ENCODE measurements around the gene ZNF432.

Gene ZNF432

GRCh38 chr19:52010674-52011073, 38.0 kb downstream of the ZNF432 start:
- no peak overlapping the region for H3K4me3 ChIP-seq (ENCODE audit: low read depth, low read length)

- peak within 1 kb of the TSS; percentile 95 for H3K4me3 ChIP-seq (ENCODE audit: low read depth, low read length)
Observed at GRCh38 chr19:52007806-52008557, 40.7 kb downstream of the ZNF432 start, which contains the start of gene ZNF615. TSS of gene ZNF615 (minus strand) at chr19:52008211. CDS start at chr19:52003711, 4,500 bp downstream.

- peak overlapping the region; percentile 95 for H3K4me3 ChIP-seq (ENCODE audit: low read depth, low read length)
Observed at GRCh38 chr19:52007451-52007805, 41.2 kb downstream of the ZNF432 start.

- no peak overlapping the region for H3K4me3 ChIP-seq (ENCODE audit: low read depth, low read length)
Observed at GRCh38 chr19:51994048-51994644, 54.5 kb downstream of the ZNF432 start.

GRCh38 chr19:51993422-51993821, 55.2 kb downstream of the ZNF432 start:
- H3K4me3 ChIP-seq (ENCODE audit: low read depth, low read length), result no peak overlapping the region

- peak within 1 kb of the TSS; percentile 97 for H3K4me3 ChIP-seq (ENCODE audit: low read depth, low read length)
Observed at GRCh38 chr19:51986309-51987291, 62.0 kb downstream of the ZNF432 start, which contains the start of gene ZNF350. TSS of gene ZNF350 (minus strand) at chr19:51986840. CDS start at chr19:51974360, 12,480 bp downstream.

- no peak overlapping the region for H3K4me3 ChIP-seq (ENCODE audit: low read depth, low read length)
Observed at GRCh38 chr19:51983361-51983760, 65.3 kb downstream of the ZNF432 start.
